GM18858 (cell line): ENCODE data around the gene PPP2R5E.
"Not testable (repeated sequence)": the region's sequence is repeated elsewhere in the genome, so short reads cannot be mapped to it uniquely, and the experiment has no call there.

Experiments
- ATAC-seq: cut with Tn5 transposase; IDR thresholded peaks from one replicate; pipeline ENCODE4 v1.9.1; 2021; ENCODE audit not compliant: unreplicated experiment

Gene PPP2R5E

GRCh38 chr14:63523735-63524426, 19.3 kb downstream of the PPP2R5E start:
- no peak for ATAC-seq

- not testable (repeated sequence) for ATAC-seq
Measured at GRCh38 chr14:63522511-63522910, 20.7 kb downstream of the PPP2R5E start.

GRCh38 chr14:63517354-63517753, 25.8 kb downstream of the PPP2R5E start:
- ATAC-seq = no peak

- ATAC-seq = no peak
Measured at GRCh38 chr14:63515240-63515639, 27.9 kb downstream of the PPP2R5E start.

- ATAC-seq = no peak
Measured at GRCh38 chr14:63513756-63514155, 29.4 kb downstream of the PPP2R5E start.

- ATAC-seq = no peak
Measured at GRCh38 chr14:63512861-63513260, 30.3 kb downstream of the PPP2R5E start.

- peak; percentile 62 for ATAC-seq
Measured at GRCh38 chr14:63510538-63510937, 32.6 kb downstream of the PPP2R5E start.

GRCh38 chr14:63508033-63508432, 35.1 kb downstream of the PPP2R5E start:
- no peak for ATAC-seq

GRCh38 chr14:63504648-63505047, 38.5 kb downstream of the PPP2R5E start:
- no peak for ATAC-seq

GRCh38 chr14:63501429-63501828, 41.7 kb downstream of the PPP2R5E start:
- ATAC-seq = no peak

GRCh38 chr14:63499701-63500250, 43.4 kb downstream of the PPP2R5E start:
- no peak for ATAC-seq

GRCh38 chr14:63496837-63497400, 46.3 kb downstream of the PPP2R5E start:
- no peak for ATAC-seq

GRCh38 chr14:63493246-63493645, 49.9 kb downstream of the PPP2R5E start:
- ATAC-seq = no peak

- ATAC-seq = no peak
Measured at GRCh38 chr14:63492391-63492790, 50.8 kb downstream of the PPP2R5E start.

GRCh38 chr14:63487724-63488123, 55.5 kb downstream of the PPP2R5E start:
- ATAC-seq = no peak

- no peak for ATAC-seq
Measured at GRCh38 chr14:63486738-63487137, 56.4 kb downstream of the PPP2R5E start.

GRCh38 chr14:63483315-63483714, 59.9 kb downstream of the PPP2R5E start:
- no peak for ATAC-seq

- ATAC-seq = no peak
Measured at GRCh38 chr14:63480599-63480998, 62.6 kb downstream of the PPP2R5E start.

GRCh38 chr14:63478437-63478852, 64.7 kb downstream of the PPP2R5E start:
- ATAC-seq = peak; percentile 34

- peak; percentile 78 for ATAC-seq
Measured at GRCh38 chr14:63478010-63478409, 65.2 kb downstream of the PPP2R5E start.

- ATAC-seq = no peak
Measured at GRCh38 chr14:63477556-63477955, 65.6 kb downstream of the PPP2R5E start.

- no peak for ATAC-seq
Measured at GRCh38 chr14:63475761-63476160, 67.4 kb downstream of the PPP2R5E start.

GRCh38 chr14:63474844-63475243, 68.3 kb downstream of the PPP2R5E start:
- no peak for ATAC-seq
